Midbrain (tissue), 1 donor: ENCODE data around the gene NOCT.
"Not testable (repeated sequence)": the region's sequence is repeated elsewhere in the genome, so short reads cannot be mapped to it uniquely, and the experiment has no call there.

Experiments used
- DNase-seq: peaks from one replicate; lab custom pipeline; 2025; lab: John Stamatoyannopoulos, UW

Gene NOCT

GRCh38 chr4:139015269-139015947 lies at the start of gene NOCT:
NOCT (plus strand) TSS chr4:139015781; CDS start chr4:139015982, 201 bp downstream.
- DNase-seq = peak; percentile 88

GRCh38 chr4:138967313-138967712 lies 48.3 kb upstream of the NOCT start:
- DNase-seq = no peak

GRCh38 chr4:138972956-138973801 lies 42.4 kb upstream of the NOCT start:
- DNase-seq = no peak

- no peak for DNase-seq
Measured at GRCh38 chr4:138975225-138975624, 40.4 kb upstream of the NOCT start.

- DNase-seq = no peak
Measured at GRCh38 chr4:138976526-138976925, 39.1 kb upstream of the NOCT start.

- no peak for DNase-seq
Measured at GRCh38 chr4:138977524-138977923, 38.1 kb upstream of the NOCT start.

GRCh38 chr4:138978028-138978585 lies 37.5 kb upstream of the NOCT start:
- DNase-seq = no peak

- no peak for DNase-seq
Measured at GRCh38 chr4:138978600-138978999, 37.0 kb upstream of the NOCT start.

- no peak for DNase-seq
Measured at GRCh38 chr4:138979742-138980141, 35.8 kb upstream of the NOCT start.

- DNase-seq = peak; percentile 69
Measured at GRCh38 chr4:138981930-138982390, 33.6 kb upstream of the NOCT start.

GRCh38 chr4:138982754-138983153 lies 32.8 kb upstream of the NOCT start:
- DNase-seq = no peak

- DNase-seq = no peak
Measured at GRCh38 chr4:138983690-138984089, 31.9 kb upstream of the NOCT start.

GRCh38 chr4:138984647-138985046 lies 30.9 kb upstream of the NOCT start:
- DNase-seq = no peak

- DNase-seq = no peak
Measured at GRCh38 chr4:138992676-138993075, 22.9 kb upstream of the NOCT start.

GRCh38 chr4:138996090-138996489 lies 19.5 kb upstream of the NOCT start:
- DNase-seq = no peak

- DNase-seq = no peak
Measured at GRCh38 chr4:138999666-139000065, 15.9 kb upstream of the NOCT start.

GRCh38 chr4:139000134-139000533 lies 15.4 kb upstream of the NOCT start:
- DNase-seq = not testable (repeated sequence)

GRCh38 chr4:139001430-139001829 lies 14.2 kb upstream of the NOCT start:
- not testable (repeated sequence) for DNase-seq

- not testable (repeated sequence) for DNase-seq
Measured at GRCh38 chr4:139003668-139004067, 11.9 kb upstream of the NOCT start.

GRCh38 chr4:139005774-139006173 lies 9.8 kb upstream of the NOCT start:
- DNase-seq = no peak

- no peak for DNase-seq
Measured at GRCh38 chr4:139007640-139008039, 7.9 kb upstream of the NOCT start.

- DNase-seq = not testable (repeated sequence)
Measured at GRCh38 chr4:139008278-139008677, 7.3 kb upstream of the NOCT start.

- DNase-seq = no peak
Measured at GRCh38 chr4:139009702-139010101, 5.9 kb upstream of the NOCT start.
